ENCODE measurements around the gene KCNMA1. TPM values are rescaled to one million over a fixed set of nuclear protein-coding genes. Genes with fewer than 3 reads are reported as not detected.

The KCNMA1 gene
- total RNA-seq, 3 donors from 2014 or later = 13.6 to 37.8 (median 15.1) TPM

GRCh38 chr10:77539147-77539935 is 98.3 kb downstream of the KCNMA1 start:
- Histone ChIP-seq H3K4me1 (no peaks in the 10 kb centered on the region), H3K27ac (no peak overlapping the region), H3K27me3 (no peaks in the 10 kb centered on the region), H3K36me3 (no peaks in the 10 kb centered on the region), H3K4me3 (no peak overlapping the region), H3K9me3 (peaks cover 0 to 8% of the 10 kb centered on the region in 2 donors)
- TF ChIP-seq CTCF (IDR thresholded peaks at IDR 0.05) (no peak), POLR2AphosphoS5 (IDR thresholded peaks at IDR 0.05) (no peak), POLR2A (IDR thresholded peaks at IDR 0.05) (no peak)
- intact Hi-C loops (cut with DNase I; ENCODE audit: low total_unique reads) = no loop called here
- DNase-seq (ENCODE audit: low spot score in 2 of 2) = no peak

- TF ChIP-seq POLR2A (IDR thresholded peaks at IDR 0.05) = no peak
- TF ChIP-seq CTCF (IDR thresholded peaks at IDR 0.05) = no peak
- no peak for TF ChIP-seq POLR2AphosphoS5 (IDR thresholded peaks at IDR 0.05)
- no peak for DNase-seq (ENCODE audit: low spot score in 2 of 2)
- intact Hi-C loops (cut with DNase I; ENCODE audit: low total_unique reads) = no loop called here
- Histone ChIP-seq H3K27me3 (no peaks in the 10 kb centered on the region), H3K27ac (no peak overlapping the region), H3K4me1 (peaks cover 0 to 5% of the 10 kb centered on the region in 2 donors), H3K9me3 (peaks cover 0 to 8% of the 10 kb centered on the region in 2 donors), H3K4me3 (no peak overlapping the region), H3K36me3 (no peaks in the 10 kb centered on the region)
Observed at GRCh38 chr10:77537720-77538373, 99.8 kb downstream of the KCNMA1 start.

GRCh38 chr10:77537071-77537470 is 100.5 kb downstream of the KCNMA1 start:
- H3K9me3 ChIP-seq = peaks cover 0 to 7% of the 10 kb centered on the region in 2 donors
- DNase-seq (ENCODE audit: low spot score in 2 of 2) = no peak
- H3K36me3 ChIP-seq = no peaks in the 10 kb centered on the region
- TF ChIP-seq CTCF (IDR thresholded peaks at IDR 0.05) = no peak
- no peak for TF ChIP-seq POLR2A (IDR thresholded peaks at IDR 0.05)
- no peak for TF ChIP-seq POLR2AphosphoS5 (IDR thresholded peaks at IDR 0.05)
- no peaks in the 10 kb centered on the region for H3K27me3 ChIP-seq
- peaks cover 0 to 5% of the 10 kb centered on the region in 2 donors for H3K4me1 ChIP-seq
- H3K27ac ChIP-seq = no peak overlapping the region
- intact Hi-C loops (cut with DNase I; ENCODE audit: low total_unique reads) = no loop called here
- no peak overlapping the region for H3K4me3 ChIP-seq

- DNase-seq (ENCODE audit: low spot score in 2 of 2) = peak in 1 of 2 donors; percentile 65
- Histone ChIP-seq H3K27ac (peak overlapping the region; percentile 18 to 61), H3K9me3 (no peaks in the 10 kb centered on the region), H3K4me3 (no peak overlapping the region), H3K36me3 (no peaks in the 10 kb centered on the region), H3K27me3 (no peaks in the 10 kb centered on the region), H3K4me1 (peaks cover 0 to 5% of the 10 kb centered on the region in 2 donors)
- intact Hi-C loops (cut with DNase I; ENCODE audit: low total_unique reads) = loop anchor here (1.0 kb wide), 1 partner anchor 10 kb away; no protein-coding TSS in a partner anchor
- TF ChIP-seq POLR2A (IDR thresholded peaks at IDR 0.05) (no peak), CTCF (IDR thresholded peaks at IDR 0.05) (no peak), POLR2AphosphoS5 (IDR thresholded peaks at IDR 0.05) (no peak)
Observed at GRCh38 chr10:77533887-77534278, 103.7 kb downstream of the KCNMA1 start.
